Amniotic stem cell (primary cell): Measurements from ENCODE around the gene TMSB10.
A peak's percentile ranks its signal among the peaks of the same experiment; 100 is the strongest.
"Not testable (repeated sequence)": the region's sequence is repeated elsewhere in the genome, so short reads cannot be mapped to it uniquely, and the experiment has no call there.

Source experiments
- DNase-seq: peaks from one replicate; lab custom pipeline; 2025; lab: John Stamatoyannopoulos, UW

Gene TMSB10

DNA sequence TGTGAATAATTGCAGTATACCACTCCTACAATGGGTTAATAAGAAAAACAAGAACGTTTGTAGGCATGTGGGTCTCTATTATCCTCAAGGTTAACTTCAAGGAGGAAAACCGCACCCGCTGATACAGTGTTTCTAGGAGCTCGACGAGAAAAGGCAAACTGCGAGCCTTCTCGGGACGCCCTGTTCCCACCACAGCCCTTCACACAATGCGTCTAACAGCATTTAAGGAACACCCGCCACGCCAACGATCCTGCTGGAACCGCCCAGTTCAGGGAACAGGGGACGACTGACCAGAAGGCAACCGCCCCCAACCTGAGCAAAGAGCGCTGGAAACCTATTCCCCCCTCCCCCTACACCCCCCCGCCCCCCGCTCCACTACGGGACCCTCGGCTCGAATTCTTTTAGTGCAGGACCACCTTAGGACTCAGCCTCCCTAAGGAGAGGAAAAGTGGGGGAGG lies 710 bp upstream of the TMSB10 start:
- peak; percentile 39 for DNase-seq

DNA sequence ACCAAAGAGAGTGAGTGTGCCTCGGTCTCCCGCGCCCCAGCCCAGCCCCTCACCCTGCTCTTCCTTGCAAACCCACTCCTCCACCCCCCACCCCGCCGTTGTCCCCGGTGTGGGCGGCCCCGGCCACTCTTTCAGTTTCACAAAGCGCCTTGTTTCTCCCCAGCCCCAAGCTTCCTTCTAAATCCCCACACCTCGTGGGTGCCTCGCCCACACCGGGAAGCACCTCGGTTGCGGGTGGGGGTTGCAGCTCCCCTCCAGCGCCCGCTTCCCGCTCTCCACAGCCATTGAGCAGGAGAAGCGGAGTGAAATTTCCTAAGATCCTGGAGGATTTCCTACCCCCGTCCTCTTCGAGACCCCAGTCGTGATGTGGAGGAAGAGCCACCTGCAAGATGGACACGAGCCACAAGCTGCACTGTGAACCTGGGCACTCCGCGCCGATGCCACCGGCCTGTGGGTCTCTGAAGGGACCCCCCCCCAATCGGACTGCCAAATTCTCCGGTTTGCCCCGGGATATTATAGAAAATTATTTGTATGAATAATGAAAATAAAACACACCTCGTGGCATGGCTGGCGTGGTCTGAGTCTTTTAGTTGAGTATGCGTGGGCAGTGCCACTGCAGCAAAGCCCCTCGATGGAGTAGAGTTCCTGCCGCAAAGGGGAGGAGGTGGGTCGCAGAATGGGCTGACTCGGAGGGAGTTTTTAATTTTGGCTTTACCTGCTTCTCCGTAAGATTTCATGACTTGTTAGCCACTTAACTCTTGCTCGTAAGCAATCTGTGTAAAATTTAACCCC lies 848 bp downstream of the TMSB10 start:
- DNase-seq: no peak

DNA sequence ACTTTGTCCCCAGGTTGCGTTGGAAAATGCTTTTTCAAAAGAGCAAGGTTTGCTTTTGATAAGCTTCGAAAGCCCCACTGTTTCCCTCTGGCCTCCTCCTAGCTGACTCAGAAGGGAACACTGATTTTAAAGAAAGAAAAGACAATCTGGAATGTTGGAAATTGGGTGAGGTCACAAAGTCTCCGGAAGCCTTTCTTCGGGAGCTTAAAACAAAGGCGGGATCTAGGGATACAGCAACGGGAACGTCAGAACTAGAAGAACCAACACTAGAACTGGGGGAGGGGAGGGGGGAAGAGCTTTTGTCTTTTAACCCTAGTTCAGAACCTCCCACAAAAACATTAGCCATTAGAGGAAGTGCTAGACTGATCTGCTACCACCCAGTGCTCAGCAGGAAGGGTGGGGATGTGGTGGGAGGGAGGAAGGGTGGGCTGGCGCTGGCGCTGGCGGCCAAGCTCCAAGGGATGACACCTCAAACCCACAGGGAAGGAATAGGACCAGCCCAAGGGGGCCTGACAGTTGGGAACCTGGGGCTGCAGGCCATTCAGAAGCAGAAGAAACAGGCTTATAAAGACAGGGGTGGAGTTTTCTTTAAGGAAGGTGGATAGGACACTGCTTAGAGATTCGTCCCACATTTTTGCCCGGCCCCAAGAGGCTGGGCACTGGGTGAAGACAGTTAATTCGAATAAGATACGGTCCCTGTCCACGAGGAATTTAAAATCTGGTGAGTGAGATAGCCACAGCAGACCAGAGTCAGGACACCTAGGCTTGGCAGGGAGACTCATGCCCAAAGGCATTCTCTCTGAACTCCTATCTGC lies 1.7 kb downstream of the TMSB10 start:
- DNase-seq: peak; percentile 56

DNA sequence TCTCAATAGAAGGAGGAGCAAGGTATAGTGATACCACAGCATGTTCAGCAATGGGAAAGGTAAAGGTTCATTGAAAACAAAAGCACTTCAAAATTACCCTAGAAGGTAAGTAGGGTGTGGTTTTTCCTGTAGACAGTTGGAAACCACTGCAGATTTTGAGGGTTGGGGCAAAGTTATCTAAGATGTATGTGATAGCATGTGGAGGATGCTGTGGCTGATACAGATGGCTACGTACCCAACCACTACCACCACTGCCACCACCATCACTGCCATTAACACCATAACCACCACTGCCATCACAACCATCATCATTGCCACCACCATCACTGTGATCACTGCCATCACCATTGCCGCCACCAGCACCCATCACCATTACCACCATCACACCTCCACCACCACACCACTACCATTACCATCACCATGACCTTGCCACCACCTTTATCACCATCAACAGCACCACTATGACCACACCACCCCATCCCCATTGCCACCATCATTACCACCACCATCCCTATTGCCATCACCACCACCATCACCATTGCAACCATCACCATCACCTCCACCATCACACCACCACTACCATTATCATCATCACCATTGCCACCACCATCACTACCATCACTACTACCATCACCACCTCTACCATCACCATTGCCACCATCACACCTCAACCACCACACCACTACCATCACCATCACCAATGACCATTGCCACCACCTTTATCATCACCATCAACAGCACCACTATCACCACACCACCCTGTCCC lies 3.7 kb downstream of the TMSB10 start:
- DNase-seq: no peak

DNA sequence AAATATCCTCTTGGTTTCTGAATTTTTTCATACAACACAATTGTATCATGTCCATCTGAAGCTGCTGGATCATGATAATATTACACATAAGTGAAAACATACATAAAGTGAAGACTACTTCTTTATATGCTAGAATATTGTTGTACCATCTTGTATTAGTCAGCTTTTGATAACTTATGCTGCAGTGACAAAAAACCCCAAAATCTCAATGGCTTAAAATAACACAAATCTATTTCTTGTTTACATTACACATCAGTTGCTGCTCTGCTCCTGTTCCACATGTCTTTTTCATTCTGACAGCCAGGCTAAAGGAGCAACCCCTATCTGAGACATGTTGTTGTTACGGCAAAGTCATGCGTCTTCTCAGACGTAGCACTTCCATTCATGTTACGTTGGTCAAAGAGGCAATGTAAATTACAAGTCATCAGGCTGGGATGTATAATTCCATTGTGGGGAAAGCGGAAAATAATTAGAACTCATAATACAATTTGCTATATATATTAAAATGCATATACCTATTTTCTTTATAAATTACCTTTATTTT lies 5.8 kb downstream of the TMSB10 start:
- DNase-seq: no peak

DNA sequence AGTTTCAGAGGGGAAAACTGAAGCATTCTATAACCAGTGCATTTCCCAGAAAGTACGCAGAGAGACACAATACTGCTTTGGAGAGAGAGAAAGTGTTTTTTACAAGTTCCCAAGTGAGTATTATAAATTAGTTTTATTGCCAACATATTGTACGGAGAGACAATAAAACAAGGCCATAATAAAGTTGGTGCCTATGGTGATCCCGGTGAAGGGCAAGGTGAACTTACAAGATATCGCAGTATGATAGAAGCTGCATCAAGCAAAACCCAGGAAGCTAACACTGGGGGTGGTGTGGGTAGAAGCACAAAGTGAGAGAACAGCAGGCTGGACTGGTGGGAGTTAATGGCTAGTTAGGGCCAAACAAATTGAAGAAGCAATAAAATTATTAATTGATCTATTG lies 7.5 kb downstream of the TMSB10 start:
- no peak for DNase-seq

GRCh38 chr2:84914334-84914733 lies 8.9 kb downstream of the TMSB10 start:
- no peak for DNase-seq

GRCh38 chr2:84915675-84916074 lies 10.2 kb downstream of the TMSB10 start:
- not testable (repeated sequence) for DNase-seq

DNA sequence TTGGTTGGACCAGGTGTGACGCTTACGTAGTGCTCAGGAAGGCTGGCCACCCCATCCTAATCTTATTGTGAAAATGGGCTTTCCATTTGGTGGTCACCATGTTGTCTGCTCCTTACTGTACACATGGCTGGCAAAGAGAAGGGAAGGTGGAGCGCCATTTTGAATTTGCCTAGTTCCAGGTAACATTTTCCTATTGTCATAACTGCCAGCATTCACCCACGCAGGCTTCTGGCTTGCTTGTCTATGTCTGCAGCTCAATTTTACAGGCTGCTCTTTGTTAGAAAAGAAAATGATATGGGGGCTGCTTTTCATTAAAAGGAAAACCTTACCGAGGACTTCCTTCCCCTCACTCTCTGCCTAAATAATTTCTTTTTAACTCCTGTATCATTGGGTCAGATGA lies 12.4 kb downstream of the TMSB10 start:
- DNase-seq: not testable (repeated sequence)

- DNase-seq: no peak
Observed at GRCh38 chr2:84918430-84918829, 13.0 kb downstream of the TMSB10 start.

DNA sequence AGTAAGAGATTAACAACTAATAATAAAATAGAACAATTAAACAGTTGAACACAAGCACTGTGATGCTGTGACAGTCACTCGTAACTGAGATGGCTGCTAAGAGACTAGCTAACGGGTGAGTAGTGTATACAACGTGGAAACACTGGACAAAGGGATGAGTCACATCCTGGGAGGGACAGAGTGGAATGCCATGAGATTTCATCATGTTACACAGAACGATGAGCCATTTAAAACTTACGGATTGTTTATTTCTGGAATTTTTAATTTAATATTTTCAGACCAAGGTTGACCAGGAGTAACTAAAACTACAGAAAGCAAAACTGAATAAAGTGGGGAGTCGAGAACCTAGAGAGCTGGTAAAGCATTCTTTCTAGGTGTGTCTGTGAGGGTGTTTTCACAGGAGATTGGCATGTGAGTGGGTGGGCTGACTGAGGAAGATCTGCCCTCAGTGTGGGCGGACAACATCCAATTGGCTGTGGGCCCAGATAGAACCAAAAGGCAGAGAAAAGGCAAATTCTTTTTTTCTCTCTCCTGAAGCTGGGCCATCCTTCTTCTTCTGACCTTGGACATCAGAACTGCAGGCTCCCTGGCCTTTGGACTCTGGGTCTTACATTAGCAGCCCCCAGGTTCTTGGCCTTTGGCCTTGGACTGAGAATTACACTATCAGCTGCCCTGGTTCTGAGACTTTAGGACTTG lies 14.6 kb downstream of the TMSB10 start:
- peak; percentile 89 for DNase-seq

GRCh38 chr2:84923009-84923408 lies 17.6 kb downstream of the TMSB10 start:
- DNase-seq: no peak

DNA sequence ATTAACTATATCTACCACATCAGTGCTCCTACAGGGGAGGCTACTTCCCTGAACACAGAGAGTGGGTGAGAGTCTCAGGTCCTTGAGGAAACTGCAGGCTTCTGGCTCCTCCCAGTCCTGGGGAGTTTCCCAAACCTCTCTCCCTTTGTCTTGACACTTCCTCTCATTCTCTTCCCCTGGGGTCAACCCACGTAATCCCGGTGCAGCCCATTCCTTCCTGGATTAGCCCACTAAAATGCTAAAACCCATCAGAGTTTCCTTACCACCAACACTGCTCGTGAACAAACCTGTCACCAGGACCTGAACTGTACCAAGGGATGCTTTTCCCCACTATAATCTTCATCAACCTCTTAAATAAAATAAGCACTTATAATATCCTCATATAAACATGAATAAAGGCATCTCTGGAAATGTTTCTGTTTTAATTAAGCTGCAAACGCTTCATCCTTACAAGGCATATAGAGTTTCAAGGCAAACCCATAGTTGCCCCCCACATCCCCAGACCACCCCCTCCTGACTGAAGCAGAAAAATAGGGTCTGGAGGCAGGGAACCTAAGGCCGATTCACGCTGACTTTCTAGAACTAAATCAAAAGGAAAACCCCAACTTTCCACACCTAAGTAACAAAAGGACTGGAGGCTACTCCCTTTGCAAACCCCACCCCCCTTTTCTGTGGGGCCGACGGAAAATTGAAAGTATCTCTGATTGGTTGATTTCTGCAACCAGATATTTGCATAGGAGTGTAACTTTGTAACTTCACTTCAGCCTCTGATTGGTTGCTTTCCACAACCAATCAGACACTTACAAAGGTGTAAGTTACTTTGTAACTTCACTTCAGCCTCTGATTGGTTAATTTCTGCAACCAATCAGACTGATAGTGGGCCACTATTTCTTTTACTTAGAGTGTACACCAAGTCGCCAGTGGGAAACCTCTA lies 19.0 kb downstream of the TMSB10 start:
- no peak for DNase-seq

DNA sequence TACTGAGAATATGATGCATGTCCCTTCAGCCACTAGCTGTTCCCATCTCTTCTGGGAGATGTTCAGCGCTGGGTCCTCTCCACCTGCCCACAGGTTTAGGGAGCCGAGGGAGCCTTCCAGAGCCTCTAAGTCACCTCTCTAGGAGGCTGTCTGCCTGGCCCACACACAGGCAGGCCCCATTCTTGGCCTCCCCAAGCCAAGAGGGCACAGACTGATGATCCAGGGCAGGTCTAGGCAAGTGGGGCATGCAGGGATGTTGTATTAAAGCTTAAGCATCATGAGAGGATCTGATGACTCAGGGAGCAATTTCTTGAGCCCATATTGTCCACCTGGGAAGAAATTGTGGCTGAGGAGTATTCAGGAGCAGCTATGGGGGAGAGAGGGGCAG lies 19.9 kb downstream of the TMSB10 start:
- DNase-seq: no peak

- peak; percentile 82 for DNase-seq
Observed at GRCh38 chr2:84925724-84926376, 20.4 kb downstream of the TMSB10 start.

DNA sequence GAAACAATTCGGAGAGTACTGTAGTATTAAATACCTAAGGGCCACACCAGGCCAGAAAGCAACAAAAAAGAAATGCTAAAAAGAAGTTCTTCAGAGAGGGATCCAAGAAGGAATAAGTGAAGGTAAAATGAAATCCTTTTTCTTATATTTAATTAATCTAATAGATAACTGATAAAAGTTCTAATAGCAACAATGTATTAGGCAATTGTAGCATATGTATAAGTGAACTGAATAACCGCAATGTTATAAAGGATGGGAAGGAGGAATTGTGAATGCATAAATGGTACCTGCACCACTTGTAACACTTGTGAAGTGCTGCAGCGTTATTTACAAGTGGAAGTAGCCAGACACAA lies 21.8 kb downstream of the TMSB10 start:
- DNase-seq: no peak

GRCh38 chr2:84931384-84931821 lies 25.9 kb downstream of the TMSB10 start:
- no peak for DNase-seq

DNA sequence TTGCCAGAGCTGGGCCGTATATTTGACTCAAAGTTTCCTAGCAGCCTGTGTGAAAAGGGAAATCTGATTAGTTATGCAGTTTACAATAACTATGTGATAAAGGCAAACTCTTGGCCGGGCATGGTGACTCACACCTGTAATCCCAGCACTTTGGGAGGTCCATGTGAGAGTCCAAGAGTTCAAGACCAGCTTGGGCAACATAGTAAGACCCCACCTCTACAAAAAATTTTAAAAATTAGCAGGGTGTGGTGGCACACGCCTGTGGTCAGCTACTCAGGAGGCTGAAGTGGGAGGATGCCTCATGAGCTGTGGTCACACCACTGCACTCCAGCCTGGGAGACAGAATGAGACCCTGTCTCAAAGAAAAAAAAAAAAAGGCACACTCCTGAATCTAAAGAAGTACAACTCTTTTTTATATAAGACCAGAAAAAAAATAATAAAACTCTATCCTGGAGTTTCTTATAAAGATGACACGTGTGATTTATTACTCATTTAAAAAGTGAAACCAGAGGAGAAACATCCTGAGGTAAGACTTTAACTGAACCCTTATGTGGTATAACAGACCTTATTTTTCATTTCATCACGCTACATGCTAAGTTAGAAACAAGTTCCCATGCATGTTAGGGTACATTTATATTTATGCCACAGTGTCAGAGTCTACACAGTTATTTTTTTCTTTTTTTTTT lies 32.9 kb downstream of the TMSB10 start:
- peak; percentile 9 for DNase-seq

DNA sequence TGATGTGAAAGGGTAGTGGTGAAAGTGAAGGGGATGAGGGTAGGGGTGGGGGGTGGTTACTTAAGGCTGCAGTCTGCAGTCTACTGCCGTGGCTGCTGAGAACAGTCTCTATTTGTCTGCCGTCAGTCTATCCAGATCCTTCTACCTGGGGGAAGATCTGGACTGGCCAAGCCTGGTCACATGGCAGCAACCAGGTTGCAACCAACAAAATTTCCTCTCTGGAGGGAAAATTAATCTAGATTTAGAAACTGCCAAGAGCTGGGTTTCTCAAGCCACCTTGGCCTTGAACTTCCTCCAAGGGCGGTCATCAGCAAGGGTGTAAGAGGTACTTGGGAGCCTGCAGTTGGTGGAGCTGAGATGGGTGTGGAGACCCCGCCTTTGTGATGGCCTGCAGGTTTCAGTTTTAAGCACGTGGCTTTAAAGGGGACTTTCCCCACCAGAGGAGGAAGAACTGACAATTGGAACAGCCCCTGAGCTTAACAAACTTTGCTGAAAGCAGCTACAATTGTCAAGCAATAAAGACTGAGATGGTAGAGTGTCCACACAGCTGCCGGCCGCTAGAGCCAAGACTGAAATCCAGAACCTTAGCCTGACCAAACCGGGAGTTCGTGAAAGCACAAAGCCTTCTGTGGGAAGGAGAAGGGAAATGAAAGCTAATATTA lies 34.1 kb downstream of the TMSB10 start:
- DNase-seq: no peak
